CD4-positive, alpha-beta memory T cell (primary cell): ENCODE data around the gene MDM2. TPM values are rescaled to one million over a fixed set of nuclear protein-coding genes. Genes with fewer than 3 reads are reported as not detected.

Experiments used
- CTCF ChIA-PET: fragments of 350-600 bp; sonication (Branson Sonifier 250); formaldehyde crosslinking; loops from one replicate; lab custom pipeline; 2021; ENCODE audit warnings: inconsistent platforms; ENCODE audit not compliant: partially characterized antibody; lab: Charles Lee
- POLR2A ChIA-PET: fragments of 350-600 bp; sonication (Branson Sonifier 250); formaldehyde crosslinking; loops from one replicate; lab custom pipeline; 2021; ENCODE audit not compliant: partially characterized antibody; lab: Charles Lee
- DNase-seq, 5 donors: peaks; one replicate each; pipeline versions ENCODE4 v3.0.0 to v3.0.0-alpha.2; 2020 to 2022; ENCODE audit warnings: mixed read lengths in 1 of 5
- H3K27ac ChIP-seq: one replicate; pipeline ENCODE4 v1.7.0; 2013; ENCODE audit warnings: low read depth, low read length
- H3K27me3 ChIP-seq: 2 replicates; pipeline ENCODE4 v1.7.0; 2013; ENCODE audit warnings: mild to moderate bottlenecking, low read length, moderate library complexity; ENCODE audit not compliant: insufficient read depth
- H3K36me3 ChIP-seq: 2 replicates; pipeline ENCODE4 v1.7.0; 2013; ENCODE audit warnings: mild to moderate bottlenecking, low read length, moderate library complexity; ENCODE audit not compliant: insufficient read depth
- H3K4me1 ChIP-seq: 2 replicates; pipeline ENCODE4 v1.7.0; 2013; ENCODE audit warnings: mild to moderate bottlenecking, low read length, moderate library complexity; ENCODE audit not compliant: insufficient read depth
- H3K4me3 ChIP-seq, 2 donors: one replicate each; pipeline ENCODE4 v1.7.0; 2013; ENCODE audit warnings: low read length in 2 of 2, mild to moderate bottlenecking in 1 of 2
- H3K9me3 ChIP-seq, 2 donors: one replicate each; pipeline ENCODE4 v1.7.0; 2013; ENCODE audit warnings: low read length in 2 of 2, control low read depth in 1 of 2; ENCODE audit not compliant: control insufficient read depth in 1 of 2
- H3K27ac Mint-ChIP-seq, 7 donors: one replicate each; pipeline ENCODE4 v1.8.0; 2020 to 2021; ENCODE audit warnings: mixed read lengths in 7 of 7, mild to moderate bottlenecking in 6 of 7, inconsistent platforms in 3 of 7, moderate library complexity in 3 of 7
- H3K27me3 Mint-ChIP-seq, 2 donors: one replicate each; pipeline ENCODE4 v1.8.0; 2020 to 2021; ENCODE audit warnings: mixed read lengths in 2 of 2
- H3K36me3 Mint-ChIP-seq, 2 donors: one replicate each; pipeline ENCODE4 v1.8.0; 2020 to 2021; ENCODE audit warnings: mixed read lengths in 2 of 2, inconsistent platforms in 1 of 2, mild to moderate bottlenecking in 1 of 2
- H3K4me1 Mint-ChIP-seq, 4 donors: one replicate each; pipeline ENCODE4 v1.8.0; 2020 to 2021; ENCODE audit warnings: mixed read lengths in 4 of 4, mild to moderate bottlenecking in 1 of 4
- H3K4me3 Mint-ChIP-seq, 8 donors: one replicate each; pipeline ENCODE4 v1.8.0; 2020 to 2021; ENCODE audit warnings: mixed read lengths in 8 of 8, mild to moderate bottlenecking in 7 of 8, moderate library complexity in 6 of 8, inconsistent platforms in 3 of 8
- H3K9me3 Mint-ChIP-seq, 8 donors: one replicate each; pipeline ENCODE4 v1.8.0; 2020 to 2021; ENCODE audit warnings: mixed read lengths in 8 of 8, mild to moderate bottlenecking in 5 of 8, inconsistent platforms in 3 of 8, moderate library complexity in 1 of 8
- intact Hi-C: fragments of 100-400 bp; cut with micrococcal nuclease; formaldehyde crosslinking; loops from one replicate; pipeline ENCODE4 v1.15.1; 2023
- polyA plus RNA-seq, 2 donors: library from polyadenylated mRNA; unstranded; fragments of 300-500 nt; fragmentation: Illumina TruSeq; gene quantifications; one replicate each; pipeline ENCODE4 v1.2.3, GENCODE V29; 2021
- total RNA-seq, 2 experiments: library from RNA; stranded (reverse); gene quantifications; one replicate each; pipeline ENCODE4 v1.2.3, GENCODE V29; 2021

MDM2 gene
- total and polyA plus RNA-seq, 4 experiments from 2014 or later = 9.7 to 121 (median 69.9) TPM

- no peak for DNase-seq
- Histone ChIP-seq H3K4me3 (no peak overlapping the region), H3K27me3 (no peaks in the 10 kb centered on the region), H3K9me3 (no peaks in the 10 kb centered on the region), H3K4me1 (peaks cover 18% of the 10 kb centered on the region), H3K27ac (no peak overlapping the region), H3K36me3 (peaks cover 29% of the 10 kb centered on the region)
- Mint-ChIP-seq H3K27me3 (no peaks in the 10 kb centered on the region), H3K4me3 (no peak overlapping the region), H3K27ac (peak overlapping the region in 4 of 7 donors; percentile 4 to 63 (median 43)), H3K9me3 (no peaks in the 10 kb centered on the region), H3K36me3 (peaks cover 48 to 71% of the 10 kb centered on the region in 2 donors), H3K4me1 (peaks cover 9 to 21% (median 18%) of the 10 kb centered on the region in 4 donors)
- ChIA-PET POLR2A (interaction anchor here (1.5 to 2.2 kb wide), 2 partner anchors 13 to 18 kb away, joined by 3 to 4 read pairs; partner anchors contain the start of gene MDM2), CTCF (interaction anchor here (2.1 kb wide), 1 partner anchor 18 kb away, joined by 7 read pairs; the partner anchor contains the start of gene MDM2)
- intact Hi-C loops = no loop called here
Observed at GRCh38 chr12:68825569-68826217, 17.7 kb downstream of the MDM2 start.

- Mint-ChIP-seq H3K4me1 (peaks cover 6 to 13% (median 8%) of the 10 kb centered on the region in 4 donors), H3K4me3 (no peak overlapping the region), H3K27ac (peak overlapping the region in 4 of 7 donors; percentile 5 to 64 (median 35)), H3K27me3 (no peaks in the 10 kb centered on the region), H3K9me3 (no peaks in the 10 kb centered on the region), H3K36me3 (peaks cover 46 to 62% of the 10 kb centered on the region in 2 donors)
- no peaks in the 10 kb centered on the region for H3K9me3 ChIP-seq
- POLR2A ChIA-PET = interaction anchor here (1.1 to 1.2 kb wide), 2 partner anchors 13 to 21 kb away, joined by 3 to 5 read pairs; partner anchors contain the start of gene MDM2
- H3K36me3 ChIP-seq = peaks cover 27% of the 10 kb centered on the region
- intact Hi-C loops = no loop called here
- H3K4me1 ChIP-seq = peaks cover 4% of the 10 kb centered on the region
- H3K4me3 ChIP-seq = no peak overlapping the region
- no peaks in the 10 kb centered on the region for H3K27me3 ChIP-seq
- no peak for DNase-seq
- CTCF ChIA-PET = interaction anchor here (1.2 kb wide), 1 partner anchor 8 kb away, joined by 3 read pairs; no protein-coding TSS in a partner anchor
- no peak overlapping the region for H3K27ac ChIP-seq
Observed at GRCh38 chr12:68827895-68828671, 20.1 kb downstream of the MDM2 start.

DNA sequence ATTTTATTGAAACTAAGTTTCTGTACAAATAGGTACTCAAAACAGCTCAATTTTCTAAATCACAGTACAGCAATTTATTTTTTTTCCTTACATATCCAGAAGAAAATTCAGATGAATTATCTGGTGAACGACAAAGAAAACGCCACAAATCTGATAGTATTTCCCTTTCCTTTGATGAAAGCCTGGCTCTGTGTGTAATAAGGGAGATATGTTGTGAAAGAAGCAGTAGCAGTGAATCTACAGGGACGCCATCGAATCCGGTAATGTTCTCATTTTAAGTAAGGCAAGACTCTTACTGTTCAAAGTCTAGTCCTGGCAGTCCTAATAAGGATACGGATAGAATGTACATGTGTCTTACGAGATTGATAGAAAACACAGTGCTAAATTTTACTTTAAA is 20.7 kb downstream of the MDM2 start:
- peaks cover 4% of the 10 kb centered on the region for H3K4me1 ChIP-seq
- CTCF ChIA-PET = interaction anchor here (1.2 kb wide), 1 partner anchor 9 kb away, joined by 3 read pairs; no protein-coding TSS in a partner anchor
- H3K4me3 ChIP-seq = no peak overlapping the region
- POLR2A ChIA-PET = interaction anchor here (1.1 to 1.2 kb wide), 2 partner anchors 14 to 21 kb away, joined by 3 to 5 read pairs; partner anchors contain the start of gene MDM2
- no peaks in the 10 kb centered on the region for H3K9me3 Mint-ChIP-seq
- H3K36me3 Mint-ChIP-seq = peaks cover 41 to 57% of the 10 kb centered on the region in 2 donors
- intact Hi-C loops = no loop called here
- peaks cover 5 to 9% (median 7%) of the 10 kb centered on the region in 4 donors for H3K4me1 Mint-ChIP-seq
- no peaks in the 10 kb centered on the region for H3K9me3 ChIP-seq
- H3K27ac Mint-ChIP-seq = peak overlapping the region in 2 of 7 donors; percentile 5 to 64
- H3K36me3 ChIP-seq = peaks cover 29% of the 10 kb centered on the region
- no peaks in the 10 kb centered on the region for H3K27me3 ChIP-seq
- H3K27me3 Mint-ChIP-seq = no peaks in the 10 kb centered on the region
- DNase-seq = no peak
- no peak overlapping the region for H3K27ac ChIP-seq
- H3K4me3 Mint-ChIP-seq = no peak overlapping the region

DNA sequence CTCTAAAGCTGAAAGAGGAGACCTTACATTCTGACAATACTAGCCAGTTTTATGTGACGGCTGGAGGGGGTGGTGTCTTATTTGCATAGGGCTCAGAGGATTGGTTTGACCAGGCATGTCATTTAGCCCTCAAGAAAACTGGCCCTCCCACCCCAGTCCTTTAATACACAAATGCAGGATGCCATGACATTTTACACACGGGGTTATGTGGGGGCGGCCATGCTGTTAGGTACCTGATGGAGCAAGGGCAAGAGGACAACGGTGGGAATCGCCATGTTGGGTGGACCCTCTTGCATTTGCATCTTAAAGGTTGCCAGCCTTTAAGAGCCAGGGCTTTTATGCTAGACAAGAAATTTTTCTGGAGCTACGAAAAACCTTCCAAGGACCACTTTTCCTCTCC is 23.3 kb downstream of the MDM2 start:
- POLR2A ChIA-PET = interaction anchor here (1.3 to 2.6 kb wide), 3 partner anchors 11 to 23 kb away, joined by 4 to 21 read pairs (median 15); partner anchors contain the start of gene MDM2
- H3K4me1 Mint-ChIP-seq = peaks cover 5 to 13% (median 6%) of the 10 kb centered on the region in 4 donors

GRCh38 chr12:68831751-68832503 is 23.9 kb downstream of the MDM2 start:
- CTCF ChIA-PET = interaction anchor here (1.1 to 3.0 kb wide), 4 partner anchors 12 to 238 kb away, joined by 4 to 43 read pairs (median 8); partner anchors contain the start of gene MDM2
- no peaks in the 10 kb centered on the region for H3K27me3 ChIP-seq
- peaks cover 4% of the 10 kb centered on the region for H3K4me1 ChIP-seq
- POLR2A ChIA-PET = no interaction called here
- no peak overlapping the region for H3K27ac ChIP-seq
- Mint-ChIP-seq H3K27ac (no peak overlapping the region), H3K4me3 (no peak overlapping the region), H3K4me1 (peaks cover 5 to 13% (median 6%) of the 10 kb centered on the region in 4 donors), H3K36me3 (peaks cover 35 to 49% of the 10 kb centered on the region in 2 donors), H3K27me3 (no peaks in the 10 kb centered on the region), H3K9me3 (no peaks in the 10 kb centered on the region)
- no peak for DNase-seq
- peaks cover 25% of the 10 kb centered on the region for H3K36me3 ChIP-seq
- intact Hi-C loops = no loop called here
- H3K9me3 ChIP-seq = no peaks in the 10 kb centered on the region
- H3K4me3 ChIP-seq = no peak overlapping the region

More for the DNA sequence above, 23.3 kb downstream of the MDM2 start:
- Histone ChIP-seq H3K9me3 (no peaks in the 10 kb centered on the region), H3K27ac (no peak overlapping the region), H3K4me3 (no peak overlapping the region), H3K36me3 (peaks cover 25% of the 10 kb centered on the region), H3K4me1 (peaks cover 4% of the 10 kb centered on the region), H3K27me3 (no peaks in the 10 kb centered on the region)
- H3K27me3 Mint-ChIP-seq = no peaks in the 10 kb centered on the region
- intact Hi-C loops = no loop called here
- peak overlapping the region in 1 of 7 donors; percentile 69 for H3K27ac Mint-ChIP-seq
- H3K9me3 Mint-ChIP-seq = no peaks in the 10 kb centered on the region
- H3K36me3 Mint-ChIP-seq = peaks cover 32 to 48% of the 10 kb centered on the region in 2 donors
- no peak overlapping the region for H3K4me3 Mint-ChIP-seq
- DNase-seq = no peak
- CTCF ChIA-PET = interaction anchor here (0.7 to 3.0 kb wide), 13 partner anchors 8 to 1563 kb away, joined by 3 to 43 read pairs (median 5); partner anchors contain the start of genes MDM2 and SLC35E3

DNA sequence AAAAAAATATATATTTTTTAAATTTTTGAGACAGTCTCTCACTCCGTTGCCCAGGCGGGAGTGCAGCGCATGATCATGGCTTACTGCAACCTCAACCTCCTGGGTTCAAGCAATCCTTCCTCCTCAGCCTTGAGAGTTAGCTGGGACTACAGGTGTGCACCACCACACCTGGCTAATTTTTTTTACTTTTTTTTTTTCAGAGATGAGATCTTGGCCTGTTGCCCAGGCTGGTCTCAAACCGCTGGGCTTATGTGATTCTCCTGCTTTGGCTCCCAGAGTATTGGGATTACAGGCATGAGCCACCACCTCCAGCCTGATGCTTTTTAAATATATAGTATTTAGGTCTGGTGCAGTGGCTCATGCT is 24.5 kb downstream of the MDM2 start:
- Mint-ChIP-seq H3K4me3 (no peak overlapping the region), H3K27ac (no peak overlapping the region), H3K36me3 (peaks cover 30 to 48% of the 10 kb centered on the region in 2 donors), H3K4me1 (peaks cover 5 to 13% (median 6%) of the 10 kb centered on the region in 4 donors), H3K9me3 (no peaks in the 10 kb centered on the region), H3K27me3 (no peaks in the 10 kb centered on the region)
- Histone ChIP-seq H3K4me1 (peaks cover 4% of the 10 kb centered on the region), H3K36me3 (peaks cover 31% of the 10 kb centered on the region), H3K4me3 (no peak overlapping the region), H3K27me3 (no peaks in the 10 kb centered on the region), H3K27ac (no peak overlapping the region), H3K9me3 (no peaks in the 10 kb centered on the region)
- no peak for DNase-seq
- ChIA-PET CTCF (interaction anchor here (1.1 to 3.0 kb wide), 3 partner anchors 12 to 25 kb away, joined by 4 to 43 read pairs (median 4); partner anchors contain the start of gene MDM2), POLR2A (no interaction called here)
- intact Hi-C loops = no loop called here
